NCI-H526 treated with DMSO at 0.1 percent for 48 hours (cell line): ENCODE data around the gene FGD5.

Experiments used
- DNase-seq: peaks from one replicate; lab custom pipeline; 2025; lab: John Stamatoyannopoulos, UW

FGD5 gene

GRCh38 chr3:14852058-14852594 lies 33.4 kb downstream of the FGD5 start:
- DNase-seq, result no peak

- DNase-seq, result no peak
Observed at GRCh38 chr3:14852717-14853116, 34.0 kb downstream of the FGD5 start.

GRCh38 chr3:14853271-14853951 lies 34.6 kb downstream of the FGD5 start:
- DNase-seq, result no peak

- DNase-seq, result no peak
Observed at GRCh38 chr3:14857506-14857905, 38.7 kb downstream of the FGD5 start.

- no peak for DNase-seq
Observed at GRCh38 chr3:14858105-14858504, 39.3 kb downstream of the FGD5 start.

- DNase-seq, result no peak
Observed at GRCh38 chr3:14859880-14860279, 41.1 kb downstream of the FGD5 start.

- no peak for DNase-seq
Observed at GRCh38 chr3:14861031-14861430, 42.3 kb downstream of the FGD5 start.

GRCh38 chr3:14861446-14862302 lies 42.9 kb downstream of the FGD5 start:
- DNase-seq, result no peak

GRCh38 chr3:14862303-14862660 lies 43.5 kb downstream of the FGD5 start:
- DNase-seq, result no peak

- DNase-seq, result no peak
Observed at GRCh38 chr3:14862661-14863230, 44.0 kb downstream of the FGD5 start.

- no peak for DNase-seq
Observed at GRCh38 chr3:14863333-14864100, 44.8 kb downstream of the FGD5 start.

GRCh38 chr3:14864131-14864530 lies 45.4 kb downstream of the FGD5 start:
- DNase-seq, result no peak

GRCh38 chr3:14866627-14867026 lies 47.9 kb downstream of the FGD5 start:
- DNase-seq, result no peak

- DNase-seq, result no peak
Observed at GRCh38 chr3:14867936-14868570, 49.3 kb downstream of the FGD5 start.

- DNase-seq, result no peak
Observed at GRCh38 chr3:14869917-14870782, 51.4 kb downstream of the FGD5 start.

GRCh38 chr3:14870783-14871060 lies 52.0 kb downstream of the FGD5 start:
- DNase-seq, result no peak

- no peak for DNase-seq
Observed at GRCh38 chr3:14871456-14872200, 52.9 kb downstream of the FGD5 start.

GRCh38 chr3:14872706-14873105 lies 53.9 kb downstream of the FGD5 start:
- no peak for DNase-seq

GRCh38 chr3:14874784-14875183 lies 56.0 kb downstream of the FGD5 start:
- no peak for DNase-seq
